GM12874 (cell line): ENCODE measurements around the gene NANS.

Experiments used
- TF ChIP-seq, protein P1 (sequence below): IDR thresholded peaks from 2 replicates; pipeline ENCODE4 v1.5.1; 2011; ENCODE audit warnings: low read depth, mild to moderate bottlenecking, control low read depth, low read length, moderate library complexity; ENCODE audit not compliant: insufficient read depth

NANS gene

DNA sequence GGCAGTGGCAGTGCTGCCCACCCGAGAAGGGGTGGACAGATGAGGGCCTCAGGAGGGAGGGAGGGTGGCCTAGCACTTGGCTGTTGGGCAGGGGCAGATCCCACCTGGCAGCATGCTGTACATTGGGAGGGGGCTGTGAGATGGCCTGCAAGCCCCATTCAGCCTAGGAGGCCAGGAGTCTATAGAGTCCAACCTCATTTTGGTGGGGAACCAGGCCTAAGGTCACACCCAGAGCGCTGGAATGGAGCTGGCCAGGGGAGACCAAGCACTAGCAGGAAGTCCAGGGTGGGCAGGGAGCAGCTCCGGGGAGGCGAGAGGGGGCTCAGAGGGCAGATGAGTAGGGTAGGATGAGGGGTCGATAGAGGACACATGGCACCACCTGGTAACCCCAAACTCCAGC, 39.6 kb downstream of the NANS start:
- TF ChIP-seq, protein P1, sequence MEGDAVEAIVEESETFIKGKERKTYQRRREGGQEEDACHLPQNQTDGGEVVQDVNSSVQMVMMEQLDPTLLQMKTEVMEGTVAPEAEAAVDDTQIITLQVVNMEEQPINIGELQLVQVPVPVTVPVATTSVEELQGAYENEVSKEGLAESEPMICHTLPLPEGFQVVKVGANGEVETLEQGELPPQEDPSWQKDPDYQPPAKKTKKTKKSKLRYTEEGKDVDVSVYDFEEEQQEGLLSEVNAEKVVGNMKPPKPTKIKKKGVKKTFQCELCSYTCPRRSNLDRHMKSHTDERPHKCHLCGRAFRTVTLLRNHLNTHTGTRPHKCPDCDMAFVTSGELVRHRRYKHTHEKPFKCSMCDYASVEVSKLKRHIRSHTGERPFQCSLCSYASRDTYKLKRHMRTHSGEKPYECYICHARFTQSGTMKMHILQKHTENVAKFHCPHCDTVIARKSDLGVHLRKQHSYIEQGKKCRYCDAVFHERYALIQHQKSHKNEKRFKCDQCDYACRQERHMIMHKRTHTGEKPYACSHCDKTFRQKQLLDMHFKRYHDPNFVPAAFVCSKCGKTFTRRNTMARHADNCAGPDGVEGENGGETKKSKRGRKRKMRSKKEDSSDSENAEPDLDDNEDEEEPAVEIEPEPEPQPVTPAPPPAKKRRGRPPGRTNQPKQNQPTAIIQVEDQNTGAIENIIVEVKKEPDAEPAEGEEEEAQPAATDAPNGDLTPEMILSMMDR = no peak

DNA sequence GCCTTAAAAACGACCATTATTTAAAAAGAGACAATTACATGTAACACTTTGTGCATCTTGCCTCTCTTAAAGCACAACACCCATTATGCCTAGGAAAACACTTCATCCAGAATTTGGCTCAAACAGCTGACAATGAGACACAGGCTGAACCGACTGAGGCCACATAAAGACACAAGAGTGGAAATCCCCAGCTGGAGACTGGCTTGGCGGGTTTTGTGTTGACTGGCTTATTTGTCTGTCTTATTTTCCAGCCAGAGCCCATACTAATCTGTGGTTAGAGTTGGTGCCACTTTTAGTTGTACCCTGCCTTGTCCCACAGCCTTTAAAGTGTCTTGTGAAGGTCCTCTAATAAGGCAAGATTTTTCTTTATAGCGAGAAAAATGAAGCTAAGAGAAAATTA, 41.3 kb downstream of the NANS start:
- TF ChIP-seq, protein P1 = no peak

DNA sequence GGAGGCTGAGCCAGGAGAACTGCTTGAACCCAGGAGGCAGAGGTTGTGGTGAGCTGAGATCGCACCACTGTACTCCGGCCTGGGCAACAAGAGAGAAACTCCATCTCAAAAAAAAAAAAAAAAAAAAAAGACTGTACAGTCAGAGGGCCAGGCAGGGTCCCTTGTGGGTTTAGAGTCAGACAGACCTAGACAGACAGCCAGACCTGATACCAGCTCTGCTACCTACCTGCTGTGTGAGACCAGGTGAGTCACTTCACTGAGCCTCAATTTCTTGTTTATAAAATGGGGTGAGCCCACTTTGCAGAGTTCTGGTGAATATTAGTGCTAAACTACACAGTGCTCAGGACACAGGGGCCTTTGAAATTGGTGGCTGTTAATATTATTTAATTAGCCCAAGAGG, 42.8 kb downstream of the NANS start:
- TF ChIP-seq, protein P1 = no peak

DNA sequence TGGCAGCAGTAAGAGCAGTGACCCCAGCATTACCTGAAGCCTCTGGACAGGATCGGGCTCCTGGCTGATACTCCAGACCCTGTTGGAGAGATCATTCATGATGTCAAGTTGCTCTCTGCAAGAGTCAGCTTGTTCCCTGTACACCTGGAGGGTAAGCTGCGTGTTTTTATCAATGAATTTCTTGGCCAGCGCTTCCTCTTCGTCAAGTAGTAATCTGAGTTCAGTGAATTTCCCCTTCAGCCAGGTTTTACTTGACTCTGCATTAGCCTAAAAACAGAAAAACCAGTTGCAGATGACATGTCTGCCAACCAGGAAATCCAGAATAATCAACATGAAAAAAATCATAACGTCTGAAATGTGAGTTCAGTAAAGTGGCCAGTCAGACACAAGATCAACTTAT, 43.4 kb downstream of the NANS start:
- TF ChIP-seq, protein P1 = no peak

DNA sequence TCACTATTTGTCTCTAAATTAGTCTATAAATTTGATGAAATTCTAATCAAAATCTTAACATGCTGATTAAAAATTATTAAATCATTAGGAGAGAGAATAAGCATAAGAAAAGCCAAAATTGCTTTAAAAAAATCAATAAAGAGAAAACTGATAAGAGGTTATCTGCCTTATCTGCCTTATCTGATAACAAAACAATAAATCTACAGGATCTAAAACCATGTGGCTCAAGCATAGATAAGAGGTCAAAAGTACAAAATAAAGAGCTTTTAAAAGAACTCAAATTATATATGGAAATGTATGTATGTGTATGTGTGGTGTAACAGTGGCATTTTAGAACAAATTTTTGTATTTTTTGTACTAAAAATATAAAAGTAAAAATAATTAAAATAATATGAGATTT, 43.9 kb downstream of the NANS start:
- TF ChIP-seq, protein P1 = no peak

DNA sequence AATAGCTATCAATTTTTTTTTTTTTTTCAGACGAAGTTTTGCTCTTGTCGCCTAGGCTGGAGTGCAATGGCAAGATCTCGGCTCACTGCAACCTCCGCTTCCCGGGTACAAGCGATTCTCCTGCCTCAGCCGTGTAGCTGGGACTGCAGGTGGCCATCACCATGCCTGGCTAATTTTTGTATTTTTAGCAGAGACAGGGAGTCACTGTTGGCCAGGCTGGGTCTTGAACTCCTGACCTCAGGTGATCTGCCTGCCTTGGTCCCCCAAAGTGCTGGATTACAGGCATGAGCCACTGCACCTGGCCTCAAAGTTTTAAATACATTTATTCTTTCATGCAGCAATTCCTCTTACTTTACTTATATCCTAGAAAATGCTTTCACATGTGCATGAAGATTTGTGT, 44.9 kb downstream of the NANS start:
- TF ChIP-seq, protein P1 = no peak

DNA sequence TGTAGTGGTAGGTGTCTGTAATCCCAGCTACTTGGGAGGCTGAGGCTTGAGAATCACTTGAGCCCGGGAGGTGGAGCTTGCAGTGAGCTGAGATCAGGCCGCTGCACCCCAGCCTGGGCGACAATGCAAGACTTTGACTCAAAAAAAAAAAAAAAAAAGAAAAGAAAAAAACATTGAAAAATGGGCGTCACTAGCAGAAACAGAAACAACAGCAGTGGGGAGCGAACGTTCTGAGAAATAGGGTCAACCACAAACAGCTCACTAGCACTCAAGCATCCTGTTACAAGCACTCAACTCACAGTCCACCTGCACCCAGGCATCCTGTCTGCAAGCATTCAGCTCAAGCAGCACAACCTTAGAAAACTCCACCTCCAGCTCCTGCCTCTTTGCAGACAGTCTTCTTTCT, 45.3 kb downstream of the NANS start:
- TF ChIP-seq, protein P1 = no peak

DNA sequence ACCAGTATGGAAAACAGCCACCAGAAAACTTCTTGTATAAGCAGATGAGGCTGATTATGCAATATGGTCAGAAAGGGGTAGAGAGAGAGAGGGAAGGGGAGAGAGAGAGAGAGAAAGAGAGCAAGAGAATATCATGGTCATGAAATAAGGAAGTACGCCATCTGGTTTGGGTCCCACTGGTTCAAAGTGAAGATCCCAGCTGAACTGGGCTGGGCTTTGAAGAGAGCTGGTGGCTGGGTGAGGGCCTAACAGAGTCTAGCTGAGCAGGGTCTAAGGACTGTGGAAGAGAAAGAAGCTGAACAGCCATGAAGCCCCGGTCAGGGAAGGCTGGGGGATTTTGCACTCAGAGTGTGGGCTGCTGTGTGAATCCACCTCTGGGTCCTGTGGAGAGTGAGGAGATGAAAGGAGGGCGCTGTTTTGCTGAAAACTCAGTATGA, 47.9 kb downstream of the NANS start:
- TF ChIP-seq, protein P1 = no peak
